Stimulated activated CD4-positive, alpha-beta T cell treated with anti-CD3 and anti-CD28 coated beads, Interleukin-4, amount 100 ng/mL, for 4 hours (primary cell): ENCODE measurements around the gene C2CD2.
A peak's percentile ranks its signal among the peaks of the same experiment; 100 is the strongest.
"Not testable (repeated sequence)": the region's sequence is repeated elsewhere in the genome, so short reads cannot be mapped to it uniquely, and the experiment has no call there.

Source experiments
- DNase-seq, 2 experiments: peaks; one replicate each; pipeline ENCODE4 v3.0.0-alpha.2; 2020

Gene C2CD2

DNA sequence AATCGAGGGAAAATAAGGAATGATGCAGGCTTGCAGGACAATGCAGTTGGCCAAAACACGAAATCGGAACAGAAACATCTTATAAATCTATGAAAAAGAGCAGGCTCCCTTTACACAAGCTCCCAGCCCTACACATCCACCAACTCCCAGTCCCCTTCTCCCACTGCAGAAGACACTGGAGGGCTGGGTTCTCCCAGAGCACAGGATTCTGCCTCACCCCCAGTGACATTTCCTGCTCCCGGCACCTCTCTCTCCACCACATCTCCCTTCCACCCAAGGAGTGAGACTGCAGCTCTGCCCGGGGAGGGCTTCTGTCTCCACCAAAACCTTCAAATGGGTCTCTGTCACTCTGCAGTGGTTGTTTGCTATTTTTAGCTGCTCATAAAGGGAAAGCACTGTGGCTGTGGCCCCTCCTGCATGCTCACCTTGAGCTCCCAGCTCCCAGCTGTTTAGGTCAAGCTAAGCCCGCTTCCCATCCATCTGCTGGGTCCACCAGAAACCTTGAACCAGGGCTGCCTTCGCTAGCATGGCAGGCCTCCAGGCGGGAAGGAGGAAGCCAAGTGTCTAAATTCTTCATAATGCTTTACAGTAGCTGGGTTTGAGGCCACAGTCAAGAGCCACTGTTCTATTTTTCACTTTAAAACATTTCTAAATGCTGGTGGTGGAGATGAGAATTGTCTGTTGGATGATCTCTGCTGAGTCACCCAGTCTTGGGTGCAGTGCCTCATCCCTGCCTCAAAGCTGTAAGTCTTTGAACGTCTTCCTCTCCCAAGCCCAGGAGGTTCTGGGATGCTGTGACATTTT, 3.3 kb upstream of the C2CD2 start:
- no peak for DNase-seq

DNA sequence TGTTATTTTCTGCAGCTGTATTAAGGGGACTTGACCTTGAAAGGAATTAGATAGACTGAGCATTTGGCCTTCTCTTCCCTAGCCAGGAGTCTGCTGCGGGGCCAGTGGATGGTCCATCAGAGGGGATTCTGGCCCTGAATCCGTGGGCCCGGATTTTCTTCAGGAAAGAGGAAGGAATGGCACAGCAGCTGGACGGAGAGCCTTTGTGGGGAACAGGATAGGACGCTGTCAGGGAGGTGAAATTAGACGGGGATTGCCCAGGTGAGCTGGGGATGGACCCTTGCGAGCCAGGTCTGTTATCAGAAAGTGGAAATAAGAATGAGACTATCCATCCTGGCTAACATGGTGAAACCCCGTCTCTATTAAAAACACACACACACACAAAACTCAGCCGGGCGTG, 1.7 kb upstream of the C2CD2 start:
- DNase-seq = no peak

DNA sequence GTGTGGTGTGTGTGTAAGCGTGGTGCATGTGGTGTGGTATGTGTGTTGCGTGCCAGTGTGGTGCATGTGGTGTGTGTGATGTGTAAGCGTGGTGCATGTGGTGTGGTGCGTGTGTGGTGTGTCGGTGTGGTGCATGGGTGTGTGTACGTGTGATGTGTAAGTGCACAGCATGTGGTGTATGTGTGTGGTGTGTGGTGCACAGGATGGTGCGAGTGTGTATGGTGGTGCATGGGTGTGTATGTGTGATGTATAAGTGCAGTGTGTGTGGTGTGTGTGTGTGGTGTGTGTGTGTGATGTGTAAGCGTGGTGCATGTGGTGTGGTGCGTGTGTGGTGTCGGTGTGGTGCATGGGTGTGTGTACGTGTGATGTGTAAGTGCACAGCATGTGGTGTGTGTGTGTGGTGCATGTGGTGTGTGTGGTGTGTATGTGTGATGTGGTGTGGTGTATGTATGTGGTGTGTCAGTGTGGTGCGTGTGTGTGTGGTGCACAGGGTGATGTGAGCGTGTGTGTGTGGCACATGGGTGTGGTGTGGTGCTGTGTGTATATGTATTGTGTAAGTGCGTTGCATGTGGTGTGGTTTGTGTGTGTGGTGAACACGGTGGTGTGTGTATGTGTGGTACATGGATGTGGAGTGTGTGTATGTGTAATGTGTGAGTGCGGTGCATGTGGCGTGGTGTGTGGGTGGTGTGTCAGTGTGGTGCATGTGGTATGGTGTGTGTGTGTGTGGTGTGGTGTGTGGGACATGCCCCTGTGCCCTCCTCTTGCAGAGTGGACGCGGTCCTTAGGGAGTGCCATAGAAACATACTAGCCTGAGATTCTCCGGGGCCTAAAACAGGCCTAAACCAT, 1.1 kb upstream of the C2CD2 start:
- no peak for DNase-seq

DNA sequence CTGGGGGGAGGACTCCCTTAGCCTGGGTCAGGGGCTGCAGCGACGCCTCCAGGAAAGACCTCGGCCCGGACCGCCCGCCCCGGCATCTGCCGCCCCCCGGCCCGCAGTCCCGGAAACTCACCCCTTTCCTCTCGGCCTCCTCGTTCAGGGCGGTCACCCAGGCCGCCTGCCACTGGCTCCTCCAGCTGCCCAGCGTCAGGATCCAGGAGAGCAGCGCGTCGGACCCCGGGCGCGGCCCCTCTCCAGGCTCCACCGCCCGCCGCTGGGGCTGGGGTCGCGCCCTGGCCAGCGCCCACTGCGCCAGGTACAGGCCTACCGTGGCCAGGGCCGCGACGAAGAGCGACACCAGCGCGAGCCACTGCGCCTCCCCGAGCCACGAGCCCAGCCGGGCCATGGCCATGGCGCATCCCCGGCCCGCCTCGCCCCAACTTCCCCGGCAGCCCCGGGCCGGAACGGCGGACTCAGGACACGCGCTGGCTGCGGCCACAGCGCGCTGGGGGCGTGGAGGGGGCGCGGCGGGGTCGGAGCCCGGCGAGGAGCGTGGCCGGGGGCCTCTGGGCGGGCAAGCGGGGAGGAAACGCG, 478 bp downstream of the C2CD2 start:
- peak in 1 of 2 experiments; percentile 5 for DNase-seq

DNA sequence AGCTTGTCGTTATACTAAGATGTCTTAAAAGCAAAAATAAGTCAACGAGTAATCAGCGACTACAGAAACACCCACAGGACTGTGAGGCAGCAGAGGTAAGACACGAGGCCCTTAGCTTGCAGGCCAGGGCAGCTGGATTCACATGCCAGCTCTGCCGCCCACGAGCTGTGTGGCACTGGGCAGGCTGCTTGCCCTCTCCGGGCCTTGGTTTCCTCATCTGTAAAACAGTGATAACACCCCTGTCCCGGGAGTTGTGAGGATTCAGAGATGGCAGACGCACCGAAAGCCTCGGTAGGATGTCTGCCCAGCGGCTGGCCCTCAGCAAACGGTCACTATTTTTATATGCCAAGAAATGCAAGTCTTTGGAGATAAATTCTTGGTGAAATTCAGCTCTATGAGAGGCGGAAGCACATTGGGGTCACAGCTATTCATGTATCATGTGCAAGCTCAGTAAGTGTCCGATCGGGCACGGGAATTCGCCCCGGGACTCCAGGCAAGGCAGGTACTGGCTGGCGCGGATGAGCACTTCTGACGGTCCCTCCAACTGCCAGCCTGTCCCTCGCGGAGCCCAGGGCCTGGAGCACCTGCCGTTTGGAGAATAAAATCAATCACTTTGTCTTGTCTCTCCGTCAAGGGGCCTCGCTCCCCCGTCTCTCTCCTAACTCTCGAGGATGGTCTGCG, 1.1 kb downstream of the C2CD2 start:
- no peak for DNase-seq

DNA sequence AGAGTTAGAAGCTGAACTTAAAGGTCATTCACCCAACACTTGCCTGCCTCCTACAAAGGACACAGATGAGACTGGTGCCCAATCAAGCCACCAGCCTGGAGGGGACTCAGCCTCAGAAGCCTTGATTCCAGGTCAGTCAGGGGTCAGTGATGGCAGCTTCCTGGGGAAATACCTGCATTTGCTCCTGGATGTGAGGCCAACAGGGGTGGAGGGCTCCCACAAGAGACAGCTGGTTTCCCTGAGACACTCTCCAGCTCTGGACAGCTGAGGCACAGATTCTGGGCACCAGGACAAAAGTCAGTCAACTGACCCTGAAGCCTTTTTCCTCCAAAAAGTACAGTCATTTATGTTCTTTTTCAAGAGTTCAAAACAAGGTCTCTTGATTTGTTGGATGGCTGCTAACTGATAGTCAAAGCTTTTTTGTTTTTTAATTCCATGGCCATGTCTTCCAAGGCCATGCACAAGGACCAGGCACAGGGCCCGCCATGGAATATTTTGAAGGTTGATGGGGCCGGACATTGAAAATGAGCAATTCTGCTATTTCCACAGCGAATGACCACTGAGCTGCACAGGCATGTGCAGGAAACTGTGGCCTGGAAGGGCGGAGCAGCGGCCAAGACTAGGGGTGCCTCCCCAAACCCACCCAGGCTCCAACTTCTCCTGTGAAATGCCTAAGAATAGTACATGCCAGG, 1.8 kb downstream of the C2CD2 start:
- no peak for DNase-seq

DNA sequence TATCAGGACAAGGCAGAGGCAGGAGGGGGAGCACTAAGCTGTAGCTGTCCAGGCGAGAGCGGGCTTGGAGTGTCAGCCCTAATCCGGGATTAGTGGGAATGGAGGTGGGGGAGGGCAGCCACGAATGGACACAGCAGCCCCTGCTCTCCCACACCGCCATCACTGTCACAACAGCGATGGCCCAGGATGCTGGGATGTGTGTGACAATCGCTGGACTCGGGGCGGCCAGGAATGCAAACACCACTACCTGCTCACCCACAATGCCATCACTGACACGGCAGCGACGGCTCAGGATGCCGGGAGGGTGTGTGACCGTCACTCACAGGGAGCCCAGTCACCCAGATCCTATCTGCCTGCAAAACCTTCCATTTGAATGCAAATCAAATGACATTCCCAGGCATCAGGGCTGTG, 2.9 kb downstream of the C2CD2 start:
- DNase-seq = no peak

DNA sequence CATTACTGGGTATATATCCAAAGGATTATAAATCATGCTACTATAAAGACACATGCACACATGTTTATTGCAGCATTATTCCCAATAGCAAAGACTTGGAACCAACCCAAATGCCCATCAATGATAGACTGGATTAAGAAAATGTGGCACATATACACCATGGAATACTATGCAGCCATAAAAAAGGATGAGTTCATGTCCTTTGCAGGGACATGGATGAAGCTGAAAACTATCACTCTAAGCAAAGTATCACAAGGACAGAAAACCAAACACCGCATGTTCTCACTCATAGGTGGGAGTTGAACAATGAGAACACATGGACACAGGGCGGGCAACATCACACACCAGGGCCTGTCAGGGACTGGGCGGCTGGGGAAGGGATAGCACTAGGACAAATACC, 4.2 kb downstream of the C2CD2 start:
- DNase-seq = not testable (repeated sequence)

DNA sequence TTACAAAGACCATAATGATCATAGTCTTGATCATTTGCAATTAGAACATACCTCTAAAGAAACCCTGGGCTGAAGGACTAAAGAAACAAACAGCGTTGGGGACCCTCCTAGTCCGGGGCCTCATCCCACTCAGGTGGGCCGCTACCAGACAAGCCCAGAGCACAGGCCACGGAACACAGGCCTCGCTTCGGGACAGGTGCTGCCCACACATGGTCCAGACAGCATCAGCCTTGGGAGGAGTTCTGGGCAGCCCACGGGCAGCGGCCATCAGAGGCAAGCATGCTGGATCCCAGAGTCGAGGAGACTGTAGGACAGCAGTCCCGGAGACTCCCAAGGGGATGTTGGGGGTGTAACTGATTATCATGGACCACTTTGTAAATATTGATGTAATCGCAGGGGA, 4.9 kb downstream of the C2CD2 start:
- DNase-seq = no peak

DNA sequence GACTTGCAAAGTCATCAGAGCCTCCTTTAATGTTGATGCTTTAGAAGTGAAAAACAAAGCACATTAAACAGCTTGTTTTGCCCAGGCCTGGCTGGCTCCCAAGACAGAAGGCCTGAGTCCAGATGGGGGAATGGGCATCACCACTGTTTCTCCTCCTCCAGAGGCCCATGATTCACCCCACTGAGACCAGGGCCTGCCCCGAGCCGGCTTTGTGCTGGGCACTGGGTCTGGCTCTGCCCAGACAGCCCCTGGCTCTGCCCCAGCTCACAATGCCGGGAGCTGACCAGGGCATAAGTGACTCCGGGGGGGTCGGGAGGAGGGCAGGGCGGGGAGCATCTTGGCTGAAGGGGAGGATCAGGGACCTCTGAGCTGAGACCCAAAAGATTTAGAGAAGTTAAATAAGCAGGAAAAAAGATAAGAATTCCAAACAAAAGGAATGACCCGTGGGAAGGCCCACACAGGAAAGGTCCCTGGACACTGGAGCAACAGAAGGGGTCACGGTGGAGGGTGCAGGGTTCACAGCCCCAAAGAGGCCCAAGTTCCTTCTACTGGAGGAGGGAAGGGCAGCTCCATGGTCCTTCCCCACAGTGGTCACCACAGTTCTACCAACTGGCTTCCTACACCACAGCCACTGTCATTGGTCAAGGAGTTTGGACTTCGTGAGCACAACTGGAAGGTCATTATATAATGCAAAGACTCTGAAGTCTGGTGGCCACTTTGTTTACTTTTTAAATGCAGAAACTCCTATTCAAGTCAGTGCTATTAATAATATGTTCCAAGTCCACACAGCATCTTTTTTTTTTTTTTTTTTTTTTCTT, 5.5 kb downstream of the C2CD2 start:
- DNase-seq = no peak

DNA sequence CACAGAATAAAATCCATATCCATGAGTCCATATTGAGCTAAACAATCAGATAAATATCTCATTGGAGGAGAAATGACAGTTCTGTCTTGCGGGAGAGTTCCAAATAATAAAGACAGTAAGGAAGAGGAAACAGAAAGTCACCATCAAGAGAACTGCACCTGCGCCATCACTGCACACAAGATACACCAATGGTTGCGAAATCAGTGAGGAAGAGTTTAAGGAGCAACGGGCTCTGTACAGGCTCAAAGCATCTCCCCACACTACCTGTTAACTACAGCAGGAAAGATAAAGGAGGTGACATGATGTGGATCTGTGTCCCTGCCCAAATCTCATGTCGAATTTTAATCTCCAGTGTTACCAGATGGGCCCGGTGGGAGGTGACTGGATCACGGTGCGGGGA, 7.8 kb downstream of the C2CD2 start:
- no peak for DNase-seq

DNA sequence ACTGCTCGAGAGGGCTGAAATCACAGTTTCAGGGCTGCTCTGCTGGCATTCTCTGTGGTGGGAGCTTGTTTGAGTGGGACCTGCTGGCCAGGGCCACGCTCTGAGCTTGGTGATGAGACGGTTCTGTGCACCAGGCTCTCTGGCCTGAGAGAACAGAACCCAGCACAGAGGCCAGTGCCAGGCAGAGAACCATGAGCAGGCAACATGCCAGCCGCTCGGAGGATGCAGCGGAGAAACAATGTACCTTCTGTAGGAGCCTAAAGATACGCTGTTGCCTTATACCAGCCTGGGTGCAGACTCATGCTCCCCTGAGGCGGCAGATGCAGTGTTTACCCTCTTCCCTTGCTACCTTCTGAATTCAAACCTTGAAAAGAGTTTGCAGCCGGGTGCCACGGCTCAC, 10.0 kb downstream of the C2CD2 start:
- no peak for DNase-seq

DNA sequence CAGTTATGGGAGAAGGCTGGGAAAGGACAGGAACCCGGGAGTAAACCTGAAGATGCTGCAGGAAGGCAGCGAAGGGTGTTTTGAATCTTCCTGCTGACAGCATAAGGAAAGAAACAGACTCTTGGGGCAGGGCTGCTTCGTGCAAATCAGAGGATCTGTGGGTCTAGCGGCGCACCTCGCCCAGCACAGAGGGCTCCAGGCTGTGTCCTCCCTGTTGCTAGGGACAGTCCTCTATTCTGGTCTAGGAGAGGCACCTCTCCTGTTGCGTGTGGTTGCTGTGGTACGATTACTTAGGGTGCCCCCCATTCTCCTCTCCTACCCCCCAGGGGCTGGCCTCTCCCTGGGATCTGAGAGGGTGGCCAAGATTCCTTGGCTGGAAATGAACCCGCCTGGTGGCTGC, 11.4 kb downstream of the C2CD2 start:
- DNase-seq = no peak

DNA sequence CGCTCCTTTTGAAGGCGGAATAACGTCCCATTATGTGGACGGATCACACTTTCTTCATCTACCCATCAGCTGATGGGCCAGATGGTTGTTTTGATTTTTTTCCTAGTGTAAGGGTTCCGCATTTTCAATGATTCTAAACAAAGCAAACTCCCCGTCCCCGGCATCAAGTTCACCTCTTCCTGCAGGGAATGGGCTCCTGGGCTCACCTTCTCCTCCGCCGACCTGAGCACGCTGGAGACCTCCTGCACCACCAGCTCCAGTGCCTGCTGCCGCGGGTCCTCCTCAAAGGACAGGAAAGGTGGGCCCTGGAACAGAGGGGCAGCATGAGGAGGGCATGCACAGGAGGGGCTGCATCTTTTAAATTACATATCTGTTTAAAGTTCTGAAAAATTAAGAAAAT, 11.9 kb downstream of the C2CD2 start:
- no peak for DNase-seq

DNA sequence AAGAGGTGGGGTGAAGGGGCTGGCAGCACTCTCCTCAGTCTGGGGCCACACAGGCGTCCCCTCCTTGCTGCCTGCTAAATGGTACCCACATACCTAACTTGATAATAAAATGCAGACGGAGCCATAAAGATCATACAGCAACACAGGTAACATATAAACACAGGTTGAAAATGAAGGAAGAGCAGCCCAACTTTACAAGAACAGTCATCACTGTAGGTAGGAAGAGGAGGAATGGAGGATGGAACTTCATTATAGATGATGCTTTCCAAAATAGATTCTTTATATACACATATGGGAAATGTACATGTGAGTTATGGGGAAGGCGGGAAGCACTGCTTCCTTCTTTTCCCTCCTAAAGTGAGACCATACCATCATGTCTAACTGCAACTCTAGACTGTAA, 13.4 kb downstream of the C2CD2 start:
- no peak for DNase-seq

DNA sequence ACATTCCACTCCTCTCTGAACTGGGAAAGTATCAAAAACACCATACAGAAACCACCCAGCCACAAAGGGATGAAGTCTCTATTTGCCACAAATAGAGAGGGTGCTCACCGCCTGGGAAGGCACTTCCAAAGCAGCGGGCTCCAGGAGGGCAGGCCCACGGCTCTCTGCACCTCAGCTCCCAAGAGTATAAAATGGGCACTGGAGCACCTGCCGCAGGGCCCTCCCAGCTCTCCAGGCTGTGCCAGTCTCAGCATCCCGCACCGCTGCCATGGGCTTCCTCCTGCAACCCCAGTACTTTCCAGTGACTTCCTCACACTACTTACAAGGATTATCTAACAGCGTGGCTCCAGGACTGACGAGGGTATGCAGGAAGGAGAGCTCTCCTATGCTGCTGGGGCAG, 14.4 kb downstream of the C2CD2 start:
- no peak for DNase-seq

DNA sequence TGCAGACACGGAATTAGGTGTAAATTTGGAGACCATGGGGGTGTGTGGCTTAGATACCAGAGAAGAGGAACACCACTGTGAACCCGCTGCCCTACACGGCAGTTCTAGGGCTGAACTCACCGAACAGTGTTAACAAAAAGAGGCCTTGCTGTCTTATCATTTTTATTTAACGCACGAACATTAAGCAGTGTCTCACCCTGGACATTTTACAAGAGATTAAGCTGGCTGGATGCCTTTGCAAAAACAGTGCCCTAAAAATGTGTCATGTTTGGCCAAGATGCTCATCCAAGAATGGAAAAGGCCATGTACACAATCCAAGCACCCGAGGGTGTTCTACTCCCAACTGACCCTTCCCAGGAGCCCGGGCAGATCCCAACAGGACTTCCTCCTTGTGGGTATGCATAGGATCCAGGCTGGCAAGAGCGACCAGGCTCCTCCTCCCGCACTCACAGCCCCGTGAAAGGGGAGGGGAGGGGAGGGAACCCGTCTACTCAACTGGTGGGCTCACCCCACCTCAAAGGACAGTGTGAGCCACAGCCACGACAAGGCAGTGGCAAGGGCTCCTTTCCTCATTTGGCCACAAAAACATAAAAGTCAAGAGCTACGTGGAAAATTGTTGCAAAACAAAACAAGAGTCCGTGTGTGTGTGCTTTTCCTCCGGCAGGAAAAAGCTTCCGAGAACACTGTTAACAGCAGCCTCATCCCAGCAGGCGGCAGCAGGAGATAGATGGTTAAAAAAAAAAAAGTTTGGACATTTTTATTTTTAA, 20.3 kb downstream of the C2CD2 start:
- DNase-seq = no peak

DNA sequence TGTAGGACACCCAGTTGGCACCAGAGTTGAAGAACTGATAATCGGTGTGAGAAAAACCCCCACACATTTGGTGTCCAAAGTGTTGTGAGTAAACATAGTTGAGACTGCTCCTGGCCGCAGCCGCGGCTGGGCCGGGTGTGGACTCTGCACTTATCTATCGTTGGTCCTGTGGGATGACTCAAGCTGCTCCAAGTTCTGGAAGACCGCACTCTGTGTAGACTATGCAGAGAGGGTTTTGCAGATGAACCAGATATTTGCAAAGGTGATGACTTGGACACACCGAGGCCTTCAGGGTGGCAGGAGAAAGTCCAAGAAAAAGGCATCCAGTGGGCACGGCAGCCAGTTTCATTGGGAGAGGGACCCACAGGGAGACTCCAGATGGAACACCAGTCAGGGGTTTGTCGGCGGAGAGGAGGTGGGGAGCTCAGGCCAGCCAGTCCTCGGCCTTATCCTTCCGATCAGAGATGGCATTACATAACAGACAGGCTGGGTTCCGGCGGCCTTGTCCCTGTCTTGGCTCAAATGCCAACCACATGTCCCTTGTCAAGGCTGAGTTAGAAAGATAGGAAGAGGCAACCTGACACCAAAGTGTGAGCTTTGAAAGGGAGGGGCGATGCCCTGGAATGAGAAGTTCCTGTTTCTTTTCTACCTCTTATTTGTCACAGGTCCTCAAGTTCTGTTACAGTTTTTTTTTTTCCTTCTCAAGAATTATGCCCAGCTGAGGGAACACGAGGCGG, 21.1 kb downstream of the C2CD2 start:
- no peak for DNase-seq

DNA sequence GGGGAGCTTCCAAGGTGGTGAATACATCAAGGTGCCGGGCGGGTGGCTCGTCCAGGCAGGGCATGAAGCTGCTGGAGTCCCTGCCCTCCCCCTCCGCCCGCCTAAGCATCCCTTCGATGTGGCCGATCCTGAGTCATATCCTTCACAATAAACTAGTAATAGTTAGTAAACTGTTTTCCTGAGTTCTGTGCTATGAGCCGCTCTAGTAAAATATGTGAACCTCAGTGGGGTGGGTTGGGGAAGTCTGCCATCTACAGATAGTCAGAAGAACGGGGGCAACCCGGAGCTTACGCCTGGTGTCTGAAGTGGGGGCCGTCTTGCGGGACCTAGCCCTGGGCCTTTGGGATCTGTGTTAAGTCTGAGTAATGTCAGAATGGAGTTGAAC, 21.6 kb downstream of the C2CD2 start:
- no peak for DNase-seq

DNA sequence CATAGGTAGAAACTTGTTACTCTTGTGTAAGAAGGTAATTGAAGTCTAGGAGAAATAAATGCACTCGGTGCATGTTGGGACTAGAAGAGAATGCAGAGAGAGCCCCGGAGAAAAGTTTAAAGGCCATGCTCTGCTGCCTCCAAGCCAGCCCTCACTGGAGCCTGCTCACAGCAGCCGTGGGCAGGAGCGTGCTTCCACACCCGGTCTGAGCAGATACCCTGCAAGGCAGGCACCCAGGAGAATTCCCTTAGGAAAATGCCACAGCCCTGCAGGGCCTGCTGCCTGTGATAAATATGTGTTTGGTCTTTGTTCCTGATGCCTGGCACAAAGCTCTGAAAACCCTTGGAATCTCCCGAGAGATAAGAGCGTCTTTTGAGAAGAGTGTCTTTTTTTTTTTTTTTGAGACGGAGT, 22.8 kb downstream of the C2CD2 start:
- DNase-seq = no peak
